Body of pancreas (tissue), 4 donors: Measurements from ENCODE around the gene NYNRIN. TPM values are rescaled to one million over a fixed set of nuclear protein-coding genes. Genes with fewer than 3 reads are reported as not detected.

Experiments
- ATAC-seq: fragments of 150-250 bp; one replicate; pipeline ENCODE4 v1.9.1; 2016
- DNase-seq, 4 donors: peaks; one replicate each; pipeline ENCODE4 v3.0.0-alpha.2; 2019
- H3K27ac ChIP-seq, 4 donors: fragments of 200-600 bp; sonication (generic); 1 replicate in 3 of 4; 2 replicates in 1 of 4; pipeline versions ENCODE4 v1.5.1 to v1.6.1; 2016 to 2019; ENCODE audit warnings: mild to moderate bottlenecking in 1 of 4, mixed read lengths in 1 of 4, moderate library complexity in 1 of 4
- H3K27me3 ChIP-seq, 2 donors: fragments of 200-600 bp; sonication (generic); one replicate each; pipeline ENCODE4 v1.6.0; 2016; ENCODE audit warnings: mild to moderate bottlenecking in 1 of 2
- H3K36me3 ChIP-seq, 2 donors: fragments of 200-600 bp; sonication (generic); replicated peaks in 1 of 2; 2 replicates each; pipeline ENCODE4 v1.5.1; 2016; ENCODE audit warnings: low read depth in 2 of 2; ENCODE audit not compliant: insufficient read depth in 1 of 2
- H3K4me1 ChIP-seq: fragments of 200-600 bp; sonication (generic); one replicate; pipeline ENCODE4 v1.6.0; 2016
- H3K4me3 ChIP-seq, 2 donors: fragments of 200-600 bp; sonication (generic); 1 replicate in 1 of 2; 2 replicates in 1 of 2; pipeline ENCODE4 v1.5.1; 2016 to 2019
- H3K9me3 ChIP-seq, 3 donors: fragments of 200-600 bp; sonication (generic); 1 replicate in 2 of 3; 2 replicates in 1 of 3; pipeline ENCODE4 v1.5.1; 2016
- CTCF ChIP-seq, 7 experiments: fragments of 450-650 bp in 4 of 7; fragments of 200-600 bp in 3 of 7; sonication (generic) in 3 of 7; IDR thresholded peaks; one replicate each; pipeline ENCODE4 v1.5.1; 2016 to 2019; ENCODE audit warnings: antibody characterized with exemption in 7 of 7
- POLR2A ChIP-seq, 3 donors: fragments of 450-650 bp; IDR thresholded peaks; one replicate each; pipeline ENCODE4 v1.6.1; 2016; ENCODE audit warnings: antibody characterized with exemption in 3 of 3, mild to moderate bottlenecking in 2 of 3
- WGBS, 2 donors: methylation state at CpG; one replicate each; pipeline ENCODE4 v1.1.5; 2017; 5-methylcytosine and 5-hydroxymethylcytosine counted together
- intact Hi-C: fragments of 100-400 bp; cut with DNase I; formaldehyde crosslinking; loops from one replicate; pipeline ENCODE4 v1.15.1; 2023
- total RNA-seq, 2 donors: library from RNA; depleted of rRNA; stranded (reverse); fragments of >200 nt; gene quantifications; one replicate each; pipeline ENCODE4 v1.1.0, GENCODE V29; 2016

The NYNRIN gene
- total RNA-seq, 2 donors from 2014 or later = 7.3 to 7.5 TPM

GRCh38 chr14:24378981-24379906 is 19.6 kb upstream of the NYNRIN start:
- intact Hi-C loops = no loop called here
- TF ChIP-seq CTCF (IDR thresholded peaks at IDR 0.05) = no peak
- no peak for TF ChIP-seq POLR2A (IDR thresholded peaks at IDR 0.05)
- Histone ChIP-seq H3K4me3 (no peak overlapping the region), H3K27me3 (no peaks in the 10 kb centered on the region), H3K27ac (peak overlapping the region; percentile 18 to 50 (median 30)), H3K36me3 (no peaks in the 10 kb centered on the region), H3K4me1 (peaks cover 19% of the 10 kb centered on the region), H3K9me3 (no peaks in the 10 kb centered on the region)
- 62 to 67% methylated on average over 7 of the region's 7 CpGs for WGBS, 2 donors
- peak; percentile 32 for ATAC-seq
- no peak for DNase-seq

GRCh38 chr14:24379907-24380730 is 18.7 kb upstream of the NYNRIN start:
- Histone ChIP-seq H3K9me3 (no peaks in the 10 kb centered on the region), H3K36me3 (no peaks in the 10 kb centered on the region), H3K27me3 (no peaks in the 10 kb centered on the region), H3K27ac (peak overlapping the region in 1 of 4 donors; percentile 29), H3K4me1 (peaks cover 19% of the 10 kb centered on the region), H3K4me3 (no peak overlapping the region)
- no peak for DNase-seq
- WGBS, 2 donors = 77 to 78% methylated on average over 15 of the region's 15 CpGs
- intact Hi-C loops = no loop called here
- ATAC-seq = no peak
- TF ChIP-seq CTCF (IDR thresholded peaks at IDR 0.05) (no peak), POLR2A (IDR thresholded peaks at IDR 0.05) (no peak)

GRCh38 chr14:24381363-24382063 is 17.3 kb upstream of the NYNRIN start:
- H3K27ac ChIP-seq = no peak overlapping the region
- ATAC-seq = no peak
- H3K9me3 ChIP-seq = no peaks in the 10 kb centered on the region
- TF ChIP-seq POLR2A (IDR thresholded peaks at IDR 0.05) = no peak
- TF ChIP-seq CTCF (IDR thresholded peaks at IDR 0.05) = no peak
- DNase-seq = no peak
- intact Hi-C loops = no loop called here
- H3K4me3 ChIP-seq = no peak overlapping the region
- H3K4me1 ChIP-seq = peaks cover 20% of the 10 kb centered on the region
- H3K36me3 ChIP-seq = no peaks in the 10 kb centered on the region
- H3K27me3 ChIP-seq = no peaks in the 10 kb centered on the region
- WGBS, 2 donors = 80 to 81% methylated on average over 8 of the region's 8 CpGs

- no peak for TF ChIP-seq CTCF (IDR thresholded peaks at IDR 0.05)
- no peak for TF ChIP-seq POLR2A (IDR thresholded peaks at IDR 0.05)
- peaks cover 23% of the 10 kb centered on the region for H3K4me1 ChIP-seq
- no peak for DNase-seq
- ATAC-seq = no peak
- H3K36me3 ChIP-seq = no peaks in the 10 kb centered on the region
- no peaks in the 10 kb centered on the region for H3K27me3 ChIP-seq
- 75 to 82% methylated on average over 4 of the region's 4 CpGs for WGBS, 2 donors
- no peaks in the 10 kb centered on the region for H3K9me3 ChIP-seq
- H3K27ac ChIP-seq = no peak overlapping the region
- no peak overlapping the region for H3K4me3 ChIP-seq
- intact Hi-C loops = no loop called here
These were observed 16.8 kb upstream of the NYNRIN start for GRCh38 chr14:24382064-24382371.
